H1 (cell line): ENCODE results near the gene MRPS12. TPM values are rescaled to one million over a fixed set of nuclear protein-coding genes. Genes with fewer than 3 reads are reported as not detected.
"Not testable (repeated sequence)": the region's sequence is repeated elsewhere in the genome, so short reads cannot be mapped to it uniquely, and the experiment has no call there.

Source experiments
- CTCF ChIA-PET: fragments of 300-600 bp; sonication (Branson Sonifier 250); formaldehyde crosslinking; loops from one replicate; lab custom pipeline; 2021; ENCODE audit not compliant: partially characterized antibody; lab: Charles Lee
- POLR2A ChIA-PET: fragments of 300-600 bp; sonication (Branson Sonifier 250); formaldehyde crosslinking; loops from one replicate; lab custom pipeline; 2021; ENCODE audit warnings: inconsistent platforms; ENCODE audit not compliant: partially characterized antibody; lab: Charles Lee
- DNase-seq, 2 experiments: peaks; one replicate each; pipeline versions ENCODE4 v3.0.0 to v3.0.0-alpha.2; 2010 to 2022; ENCODE audit warnings: low spot score in 2 of 2, low read depth in 1 of 2, mixed read lengths in 1 of 2
- FAIRE-seq: peaks from 2 replicates; lab custom pipeline; 2011; peaks lifted over from hg19 to GRCh38; lab: Jason Lieb, UNC
- H2AFZ ChIP-seq: 2 replicates; pipeline ENCODE4 v1.8.1; 2012; ENCODE audit warnings: low read length, inconsistent platforms
- H2AK5ac ChIP-seq: 2 replicates; pipeline ENCODE4 v1.6.1; 2013; ENCODE audit warnings: low read depth, low read length
- H2BK120ac ChIP-seq: replicated peaks from 2 replicates; pipeline ENCODE3; 2013; ENCODE audit warnings: low read depth, low read length, inconsistent platforms
- H2BK12ac ChIP-seq: 2 replicates; pipeline ENCODE4 v1.6.1; 2013; ENCODE audit warnings: low read depth, low read length
- H2BK15ac ChIP-seq: 2 replicates; pipeline ENCODE4 v1.6.1; 2013; ENCODE audit warnings: low read length
- H2BK20ac ChIP-seq: 2 replicates; pipeline ENCODE4 v1.6.1; 2013; ENCODE audit warnings: low read length
- H2BK5ac ChIP-seq: 2 replicates; pipeline ENCODE4 v1.6.1; 2013; ENCODE audit warnings: low read depth, low read length
- H3K14ac ChIP-seq: 2 replicates; pipeline ENCODE4 v1.6.1; 2013; ENCODE audit warnings: inconsistent platforms; ENCODE audit not compliant: insufficient read length
- H3K18ac ChIP-seq: 2 replicates; pipeline ENCODE4 v1.6.1; 2013; ENCODE audit warnings: low read length; ENCODE audit errors: extremely low read depth
- H3K23ac ChIP-seq: 2 replicates; pipeline ENCODE4 v1.6.1; 2013; ENCODE audit warnings: inconsistent platforms; ENCODE audit not compliant: insufficient read length
- H3K23me2 ChIP-seq: 2 replicates; pipeline ENCODE4 v1.6.1; 2013; ENCODE audit warnings: low read depth, low read length
- H3K27ac ChIP-seq: 2 replicates; pipeline ENCODE4 v1.6.1; 2011; ENCODE audit warnings: low read depth, low read length, inconsistent platforms
- H3K27me3 ChIP-seq, 4 experiments: replicated peaks in 1 of 4; 1 replicate in 1 of 4; 2 replicates in 3 of 4; pipeline versions ENCODE4 v1.6.1 to v1.8.1; 2011 to 2013; ENCODE audit warnings: low read length in 3 of 4, mild to moderate bottlenecking in 3 of 4, inconsistent platforms in 2 of 4, mixed read lengths in 2 of 4, moderate library complexity in 1 of 4; ENCODE audit not compliant: control insufficient read depth in 3 of 4, insufficient read depth in 3 of 4; ENCODE audit errors: extremely low read depth in 1 of 4
- H3K36me3 ChIP-seq, 4 experiments: 2 replicates each; pipeline versions ENCODE4 v1.6.1 to v1.8.1; 2011 to 2013; ENCODE audit warnings: mild to moderate bottlenecking in 4 of 4, low read length in 3 of 4, moderate library complexity in 2 of 4, control low read depth in 1 of 4, inconsistent platforms in 1 of 4; ENCODE audit not compliant: insufficient read depth in 4 of 4, control insufficient read depth in 2 of 4
- H3K4ac ChIP-seq: replicated peaks from 2 replicates; pipeline ENCODE3; 2013; ENCODE audit warnings: low read length, low read depth, mixed read lengths, inconsistent platforms; ENCODE audit not compliant: insufficient read length
- H3K4me1 ChIP-seq, 4 experiments: replicated peaks in 1 of 4; 1 replicate in 1 of 4; 2 replicates in 3 of 4; pipeline versions ENCODE4 v1.6.1 to v1.8.1; 2011 to 2013; ENCODE audit warnings: low read length in 3 of 4, inconsistent platforms in 2 of 4, mixed read lengths in 1 of 4; ENCODE audit not compliant: insufficient read depth in 4 of 4, control insufficient read depth in 3 of 4
- H3K4me2 ChIP-seq, 2 experiments: 2 replicates each; pipeline versions ENCODE4 v1.6.1 to v1.8.1; 2011 to 2013; ENCODE audit warnings: low read depth in 2 of 2, low read length in 2 of 2, control low read depth in 1 of 2, inconsistent platforms in 1 of 2, mild to moderate bottlenecking in 1 of 2; ENCODE audit not compliant: insufficient read depth in 1 of 2
- H3K4me3 ChIP-seq, 4 experiments: fragments of 200-600, 300-600 bp in 1 of 4; sonication (generic), shearing (Covaris generic), sonication (Bioruptor Twin) in 1 of 4; 2 replicates each; pipeline versions ENCODE4 v1.5.1 to v1.8.1; 2011 to 2016; ENCODE audit warnings: low read length in 4 of 4, low read depth in 3 of 4, control low read depth in 2 of 4, inconsistent platforms in 2 of 4, mild to moderate bottlenecking in 2 of 4, mixed read lengths in 1 of 4, moderate library complexity in 1 of 4; ENCODE audit not compliant: insufficient read depth in 2 of 4; ENCODE audit errors: extremely low read depth in 1 of 4
- H3K56ac ChIP-seq: replicated peaks from 2 replicates; pipeline ENCODE3; 2013; ENCODE audit warnings: low read depth, mild to moderate bottlenecking, mixed read lengths, low read length, inconsistent platforms; ENCODE audit not compliant: insufficient read length
- H3K79me1 ChIP-seq: 2 replicates; pipeline ENCODE4 v1.6.1; 2013; ENCODE audit warnings: low read depth, low read length, control low read depth
- H3K79me2 ChIP-seq, 2 experiments: 2 replicates each; pipeline versions ENCODE4 v1.6.1 to v1.8.1; 2012 to 2013; ENCODE audit warnings: low read length in 2 of 2, mild to moderate bottlenecking in 2 of 2, inconsistent platforms in 1 of 2; ENCODE audit not compliant: insufficient read depth in 2 of 2, control insufficient read depth in 1 of 2
- H3K9ac ChIP-seq, 4 experiments: replicated peaks in 1 of 4; 1 replicate in 1 of 4; 2 replicates in 3 of 4; pipeline versions ENCODE4 v1.6.1 to v1.8.1; 2011 to 2013; ENCODE audit warnings: low read depth in 3 of 4, low read length in 3 of 4, control low read depth in 2 of 4, mild to moderate bottlenecking in 2 of 4, moderate library complexity in 2 of 4, inconsistent platforms in 1 of 4; ENCODE audit errors: extremely low read depth in 1 of 4
- H3K9me3 ChIP-seq, 2 experiments: 2 replicates each; pipeline versions ENCODE4 v1.6.1 to v1.8.1; 2012 to 2013; ENCODE audit warnings: mild to moderate bottlenecking in 2 of 2, moderate library complexity in 2 of 2, control low read depth in 1 of 2, inconsistent platforms in 1 of 2, low read depth in 1 of 2, low read length in 1 of 2, mixed read lengths in 1 of 2; ENCODE audit not compliant: insufficient read depth in 2 of 2
- H4K20me1 ChIP-seq, 2 experiments: replicated peaks in 1 of 2; 2 replicates each; pipeline versions ENCODE3 to v1.8.1; 2011 to 2013; ENCODE audit warnings: inconsistent platforms in 2 of 2, low read length in 2 of 2, mild to moderate bottlenecking in 1 of 2; ENCODE audit not compliant: insufficient read depth in 2 of 2, control insufficient read depth in 1 of 2
- H4K5ac ChIP-seq: 2 replicates; pipeline ENCODE4 v1.6.1; 2013; ENCODE audit warnings: low read length, low read depth, mixed read lengths, inconsistent platforms; ENCODE audit not compliant: insufficient read length
- H4K8ac ChIP-seq: 2 replicates; pipeline ENCODE4 v1.8.0; 2013; ENCODE audit warnings: mild to moderate bottlenecking, moderate library complexity, low read length, inconsistent platforms; ENCODE audit not compliant: insufficient read depth; ENCODE audit errors: extremely low read depth
- H4K91ac ChIP-seq: replicated peaks from 2 replicates; pipeline ENCODE3; 2013; ENCODE audit warnings: low read length, mixed read lengths, inconsistent platforms; ENCODE audit not compliant: insufficient read length
- WGBS, 2 experiments: shearing (Covaris generic) in 1 of 2; methylation state at CpG; one replicate each; pipeline versions ENCODE4 v1.1.6 to v1.1.7; 2013 to 2015; ENCODE audit warnings: low lambda C conversion rate in 2 of 2, mixed read lengths in 2 of 2, inconsistent platforms in 1 of 2, low coverage in 1 of 2, missing lambda C conversion rate in 1 of 2; ENCODE audit not compliant: insufficient replicate concordance in 2 of 2, insufficient coverage in 1 of 2, insufficient read length in 1 of 2; ENCODE audit errors: extremely low coverage in 1 of 2, missing lambda C conversion rate in 1 of 2; 5-methylcytosine and 5-hydroxymethylcytosine counted together
- polyA plus RNA-seq, 7 experiments: library from polyadenylated mRNA; depleted of rRNA in 3 of 7; stranded (reverse) in 5 of 7; unstranded in 2 of 7; fragments of >200 nt in 5 of 7; fragments of 200-250 nt in 2 of 7; gene quantifications; 1 replicate in 5 of 7; 2 replicates in 1 of 7; 4 replicates in 1 of 7; pipeline versions ENCODE4 v1.2.1 to v1.2.3, GENCODE V29; 2011 to 2013; ENCODE audit warnings: missing spikeins in 2 of 7, mixed read lengths in 2 of 7
- total RNA-seq: library from RNA; stranded (reverse); fragmentation: NEBNext Ultra II Directional; extraction: Animal tissue kit (Norgen Biotek cat#: 25700); gene quantifications from 2 replicates; pipeline ENCODE4 v1.2.1, GENCODE V29; 2021

Gene MRPS12
- total and polyA plus RNA-seq, 2 of the 8 experiments (the other 6 are each of a cell fraction or from before 2014, with no cell fraction given): 79.0 to 175 TPM

DNA sequence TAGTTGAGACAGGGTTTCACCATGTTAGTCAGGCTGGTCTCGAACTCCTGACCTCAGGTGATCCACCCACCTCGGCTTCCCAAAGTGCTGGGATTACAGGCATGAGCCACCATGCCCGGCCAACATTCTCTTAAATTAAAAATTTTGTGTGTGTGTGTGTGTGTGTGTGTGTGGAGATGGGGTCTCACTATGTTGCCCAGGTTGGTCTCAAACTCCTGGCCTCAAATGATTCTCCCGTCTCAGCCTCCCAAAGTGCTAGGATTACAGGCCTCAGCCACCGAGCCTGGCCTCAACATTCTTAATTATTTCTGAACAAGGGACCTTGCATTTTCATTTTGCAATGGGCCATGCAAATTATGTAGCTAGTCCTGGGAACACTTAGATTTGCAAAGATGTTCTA lies 35.4 kb downstream of the MRPS12 start:
- not testable (repeated sequence) for FAIRE-seq

More for the DNA sequence above, 35.4 kb downstream of the MRPS12 start:
- not testable (repeated sequence) for H3K56ac ChIP-seq, DNase-seq, H3K79me2 ChIP-seq, H2BK15ac ChIP-seq, H3K79me1 ChIP-seq, H3K4me1 ChIP-seq, H3K14ac ChIP-seq, H3K23ac ChIP-seq, H2BK5ac ChIP-seq, H3K27ac ChIP-seq, H2BK20ac ChIP-seq, H3K18ac ChIP-seq, H2AK5ac ChIP-seq, H4K20me1 ChIP-seq, H4K8ac ChIP-seq, H3K9ac ChIP-seq, H3K27me3 ChIP-seq, H2BK120ac ChIP-seq, H3K4me2 ChIP-seq, H3K23me2 ChIP-seq, H2BK12ac ChIP-seq, H3K36me3 ChIP-seq, H3K4me3 ChIP-seq, H2AFZ ChIP-seq, H3K4ac ChIP-seq, H4K91ac ChIP-seq, H3K9me3 ChIP-seq, H4K5ac ChIP-seq
- ChIA-PET POLR2A (interaction anchor here (1.2 kb wide), 1 partner anchor 10 kb away, joined by 4 read pairs; no protein-coding TSS in a partner anchor), CTCF (interaction anchor here (1.7 to 3.4 kb wide), 2 partner anchors 11 to 79 kb away, joined by 4 to 16 read pairs; no protein-coding TSS in a partner anchor)
- 94% methylated on average over 5 of the region's 5 CpGs; no CpG with 5 or more reads in 1 of the 2 experiments for WGBS, 2 experiments
